NOMO-1 (cell line): ENCODE measurements around the gene HECW1.

Experiments used
- DNase-seq, 2 experiments: peaks; one replicate each; lab custom pipeline; 2025; ENCODE audit not compliant: unreplicated experiment in 2 of 2; lab: John Stamatoyannopoulos, UW

HECW1 gene

GRCh38 chr7:43487731-43488073, 375.3 kb downstream of the HECW1 start:
- DNase-seq, result no peak

GRCh38 chr7:43489257-43489656, 376.8 kb downstream of the HECW1 start:
- DNase-seq, result no peak

- peak; percentile 0 to 34 for DNase-seq
Observed at GRCh38 chr7:43490016-43490415, 377.6 kb downstream of the HECW1 start.

GRCh38 chr7:43491123-43491522, 378.7 kb downstream of the HECW1 start:
- no peak for DNase-seq

GRCh38 chr7:43491984-43492383, 379.5 kb downstream of the HECW1 start:
- DNase-seq, result no peak

GRCh38 chr7:43492896-43493295, 380.4 kb downstream of the HECW1 start:
- DNase-seq, result no peak

GRCh38 chr7:43495572-43495971, 383.1 kb downstream of the HECW1 start:
- DNase-seq, result no peak

GRCh38 chr7:43496596-43496995, 384.1 kb downstream of the HECW1 start:
- DNase-seq, result no peak

GRCh38 chr7:43501870-43502269, 389.4 kb downstream of the HECW1 start:
- peak; percentile 4 to 47 for DNase-seq

- DNase-seq, result peak in 1 of 2 experiments; percentile 36
Observed at GRCh38 chr7:43502941-43503340, 390.5 kb downstream of the HECW1 start.

GRCh38 chr7:43505412-43505811, 393.0 kb downstream of the HECW1 start:
- no peak for DNase-seq

GRCh38 chr7:43506460-43506859, 394.0 kb downstream of the HECW1 start:
- DNase-seq, result no peak

GRCh38 chr7:43508461-43508860, 396.0 kb downstream of the HECW1 start:
- DNase-seq, result no peak

GRCh38 chr7:43509906-43510305, 397.5 kb downstream of the HECW1 start:
- DNase-seq, result no peak

- DNase-seq, result no peak
Observed at GRCh38 chr7:43511029-43511428, 398.6 kb downstream of the HECW1 start.

- DNase-seq, result no peak
Observed at GRCh38 chr7:43511769-43512515, 399.5 kb downstream of the HECW1 start.

- no peak for DNase-seq
Observed at GRCh38 chr7:43513251-43513650, 400.8 kb downstream of the HECW1 start.

- peak; percentile 44 to 85 for DNase-seq
Observed at GRCh38 chr7:43516581-43517342, 404.3 kb downstream of the HECW1 start.

- no peak for DNase-seq
Observed at GRCh38 chr7:43517464-43517863, 405.0 kb downstream of the HECW1 start.

GRCh38 chr7:43520201-43520600, 407.8 kb downstream of the HECW1 start:
- DNase-seq, result no peak

GRCh38 chr7:43522406-43523156, 410.1 kb downstream of the HECW1 start:
- no peak for DNase-seq
